CD4-positive, CD25-positive, alpha-beta regulatory T cell (primary cell): ENCODE results near the gene PPP1R15A. TPM values are rescaled to one million over a fixed set of nuclear protein-coding genes. Genes with fewer than 3 reads are reported as not detected.
"Not testable (repeated sequence)": the region's sequence is repeated elsewhere in the genome, so short reads cannot be mapped to it uniquely, and the experiment has no call there.

Source experiments
- ATAC-seq, 2 donors: fragments of 150-1000 bp; cut with Tn5 transposase; one replicate each; pipeline ENCODE4 v1.10.0; 2021; ENCODE audit warnings: low read depth in 2 of 2, moderate number of reproducible peaks in 2 of 2, moderate library complexity in 1 of 2
- DNase-seq, 3 donors: peaks; one replicate each; pipeline versions ENCODE4 v3.0.0 to v3.0.0-alpha.2; 2012 to 2022; ENCODE audit warnings: mixed read lengths in 1 of 3
- H3K27ac ChIP-seq: one replicate; pipeline ENCODE4 v1.7.0; 2013; ENCODE audit warnings: mild to moderate bottlenecking, low read length; ENCODE audit not compliant: insufficient read depth, poor library complexity, severe bottlenecking
- H3K27me3 ChIP-seq: one replicate; pipeline ENCODE4 v1.7.0; 2013; ENCODE audit warnings: low read length; ENCODE audit not compliant: control insufficient read depth, insufficient read depth
- H3K36me3 ChIP-seq: one replicate; pipeline ENCODE4 v1.7.0; 2013; ENCODE audit warnings: mild to moderate bottlenecking, low read length, moderate library complexity; ENCODE audit not compliant: control insufficient read depth, insufficient read depth
- H3K4me1 ChIP-seq: 2 replicates; pipeline ENCODE4 v1.7.0; 2013; ENCODE audit warnings: mild to moderate bottlenecking, low read length; ENCODE audit not compliant: insufficient read depth, control insufficient read depth, poor library complexity, severe bottlenecking
- H3K4me3 ChIP-seq: one replicate; pipeline ENCODE4 v1.7.0; 2013; ENCODE audit warnings: low read depth, mild to moderate bottlenecking, low read length, moderate library complexity
- H3K9me3 ChIP-seq, 2 experiments: 1 replicate in 1 of 2; 2 replicates in 1 of 2; pipeline ENCODE4 v1.7.0; 2013; ENCODE audit warnings: low read length in 2 of 2, mild to moderate bottlenecking in 1 of 2, moderate library complexity in 1 of 2; ENCODE audit not compliant: control insufficient read depth in 2 of 2
- H3K27ac Mint-ChIP-seq, 3 donors: one replicate each; pipeline ENCODE4 v1.8.0; 2020 to 2022; ENCODE audit warnings: mild to moderate bottlenecking in 3 of 3, mixed read lengths in 3 of 3, moderate library complexity in 2 of 3
- H3K27me3 Mint-ChIP-seq: one replicate; pipeline ENCODE4 v1.8.0; 2022; ENCODE audit warnings: mild to moderate bottlenecking, mixed read lengths
- H3K36me3 Mint-ChIP-seq: one replicate; pipeline ENCODE4 v1.8.0; 2020; ENCODE audit warnings: mixed read lengths
- H3K4me1 Mint-ChIP-seq, 4 donors: one replicate each; pipeline ENCODE4 v1.8.0; 2020 to 2022; ENCODE audit warnings: mixed read lengths in 4 of 4, mild to moderate bottlenecking in 1 of 4
- H3K4me3 Mint-ChIP-seq, 4 donors: one replicate each; pipeline ENCODE4 v1.8.0; 2020 to 2022; ENCODE audit warnings: mild to moderate bottlenecking in 4 of 4, mixed read lengths in 4 of 4, moderate library complexity in 3 of 4
- H3K9me3 Mint-ChIP-seq, 7 donors: one replicate each; pipeline ENCODE4 v1.8.0; 2020 to 2022; ENCODE audit warnings: mixed read lengths in 7 of 7, mild to moderate bottlenecking in 3 of 7, moderate library complexity in 2 of 7
- polyA plus RNA-seq, 4 donors: library from polyadenylated mRNA; unstranded; fragments of 300-500 nt; fragmentation: Illumina TruSeq; gene quantifications; one replicate each; pipeline ENCODE4 v1.2.3, GENCODE V29; 2021
- total RNA-seq: library from RNA; stranded (reverse); gene quantifications from one replicate; pipeline ENCODE4 v1.2.3, GENCODE V29; 2022

Gene PPP1R15A
- total and polyA plus RNA-seq, 5 donors from 2014 or later, result 39.1 to 840 (median 52.8) TPM

DNA sequence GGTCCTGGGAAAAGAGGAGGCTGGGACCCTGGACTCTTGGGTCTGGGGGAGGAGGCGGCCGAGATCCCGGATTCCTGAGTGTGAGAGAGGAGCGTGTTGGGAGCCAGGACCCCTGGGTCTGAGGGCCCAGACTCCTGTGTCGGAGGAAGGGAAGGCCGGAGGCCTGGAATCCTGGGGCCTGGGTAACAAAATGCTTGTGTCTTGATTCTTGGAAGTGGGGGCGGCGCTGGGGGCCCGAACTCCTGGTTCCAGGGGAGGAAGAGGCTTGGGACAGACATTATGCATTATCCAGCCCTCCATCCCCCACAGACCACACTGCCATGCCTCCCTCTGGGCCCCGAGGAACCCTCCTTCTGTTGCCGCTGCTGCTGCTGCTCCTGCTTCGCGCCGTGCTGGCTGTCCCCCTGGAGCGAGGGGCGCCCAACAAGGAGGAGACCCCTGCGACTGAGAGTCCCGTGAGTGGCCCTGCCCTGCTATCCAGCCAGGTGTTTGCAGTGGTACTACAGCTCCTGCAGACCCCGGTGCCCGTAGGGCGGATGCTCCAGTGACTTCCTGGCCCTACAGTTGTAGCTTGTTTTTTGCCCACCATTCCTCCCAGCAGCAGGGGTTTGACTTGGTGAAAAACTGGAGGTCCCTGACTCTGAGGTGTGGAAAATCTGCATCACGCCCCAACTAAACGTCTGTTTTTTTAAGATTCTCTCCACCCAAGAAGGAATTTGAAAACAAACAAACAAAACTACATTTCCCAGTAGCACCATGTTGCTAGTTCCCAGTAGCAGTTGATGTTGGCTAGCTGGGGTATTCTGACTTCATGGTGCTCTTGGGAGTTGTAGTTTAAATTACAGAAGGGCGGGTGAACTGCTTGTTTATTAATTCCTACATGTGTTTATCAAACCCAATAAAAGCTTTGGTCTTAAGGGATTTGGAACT, 28.5 kb downstream of the PPP1R15A start:
- Histone ChIP-seq H3K36me3 (peaks cover 8% of the 10 kb centered on the region), H3K4me3 (peak overlapping the region; percentile 83), H3K9me3 (no peaks in the 10 kb centered on the region), H3K27me3 (no peaks in the 10 kb centered on the region), H3K27ac (peak overlapping the region; percentile 84), H3K4me1 (peaks cover 22% of the 10 kb centered on the region)
- Mint-ChIP-seq H3K27ac (peak overlapping the region; percentile 96 to 97 (median 96)), H3K4me1 (peaks cover 0 to 45% (median 17%) of the 10 kb centered on the region in 4 donors), H3K4me3 (peak overlapping the region; percentile 91 to 99 (median 96)), H3K27me3 (peaks cover 13% of the 10 kb centered on the region), H3K9me3 (peaks cover 0 to 1% (median 0%) of the 10 kb centered on the region in 7 donors), H3K36me3 (peaks cover 16% of the 10 kb centered on the region)
- DNase-seq, result peak in 1 of 3 donors; percentile 70
- no peak for ATAC-seq

DNA sequence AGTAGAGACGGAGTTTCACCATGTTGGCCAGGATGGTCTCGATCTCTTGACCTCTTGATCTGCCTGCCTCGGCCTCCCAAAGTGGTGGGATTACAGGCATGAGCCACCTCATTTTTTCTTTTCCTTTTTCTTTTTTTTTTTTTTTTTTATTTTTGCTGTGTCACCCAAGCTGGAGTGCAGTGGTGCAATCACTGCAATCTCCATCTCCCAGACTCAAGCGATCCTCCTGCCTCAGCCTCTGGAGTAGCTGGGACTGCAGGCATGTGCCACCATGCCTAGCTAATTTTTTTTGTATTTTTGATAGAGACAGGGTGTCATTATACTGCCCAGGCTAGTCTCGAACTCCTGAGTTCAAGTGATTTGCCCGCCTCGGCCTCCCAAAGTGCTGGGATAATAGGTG, 30.1 kb downstream of the PPP1R15A start:
- not testable (repeated sequence) for ATAC-seq, H3K9me3 ChIP-seq, DNase-seq, H3K27ac ChIP-seq, H3K4me3 ChIP-seq, H3K27me3 ChIP-seq, H3K9me3 Mint-ChIP-seq, H3K27ac Mint-ChIP-seq, H3K27me3 Mint-ChIP-seq
- Mint-ChIP-seq H3K36me3 (peaks cover 20% of the 10 kb centered on the region), H3K4me3 (peak overlapping the region in 3 of 4 donors; percentile 24 to 65 (median 47)), H3K4me1 (peaks cover 0 to 37% (median 17%) of the 10 kb centered on the region in 4 donors)
- Histone ChIP-seq H3K36me3 (peaks cover 16% of the 10 kb centered on the region), H3K4me1 (peaks cover 17% of the 10 kb centered on the region)

DNA sequence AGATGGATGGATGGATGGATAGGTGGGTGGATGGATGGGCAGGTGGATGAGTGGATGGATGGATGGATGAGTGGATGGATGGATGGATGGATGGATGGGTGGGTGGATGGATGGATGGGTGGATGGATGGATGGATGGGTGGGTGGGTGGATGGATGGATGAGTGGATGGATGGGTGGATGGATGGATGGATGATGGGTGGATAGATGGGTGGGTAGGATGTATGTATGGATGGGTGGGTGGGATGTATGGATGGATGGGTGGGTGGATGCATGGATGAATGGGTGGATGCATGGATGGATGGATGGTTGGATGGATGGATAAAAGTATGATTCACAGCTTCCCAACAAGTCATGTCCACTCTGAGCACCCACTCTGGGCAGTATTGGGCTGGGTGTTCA, 31.6 kb downstream of the PPP1R15A start:
- H3K9me3 Mint-ChIP-seq, H3K9me3 ChIP-seq, H3K27ac ChIP-seq, ATAC-seq, DNase-seq, H3K27ac Mint-ChIP-seq, H3K27me3 ChIP-seq, H3K4me3 Mint-ChIP-seq, H3K27me3 Mint-ChIP-seq, H3K4me3 ChIP-seq: not testable (repeated sequence)
- peaks cover 0 to 37% (median 19%) of the 10 kb centered on the region in 4 donors for H3K4me1 Mint-ChIP-seq
- H3K36me3 Mint-ChIP-seq, result peaks cover 25% of the 10 kb centered on the region
- peaks cover 26% of the 10 kb centered on the region for H3K36me3 ChIP-seq
- H3K4me1 ChIP-seq, result peaks cover 17% of the 10 kb centered on the region

DNA sequence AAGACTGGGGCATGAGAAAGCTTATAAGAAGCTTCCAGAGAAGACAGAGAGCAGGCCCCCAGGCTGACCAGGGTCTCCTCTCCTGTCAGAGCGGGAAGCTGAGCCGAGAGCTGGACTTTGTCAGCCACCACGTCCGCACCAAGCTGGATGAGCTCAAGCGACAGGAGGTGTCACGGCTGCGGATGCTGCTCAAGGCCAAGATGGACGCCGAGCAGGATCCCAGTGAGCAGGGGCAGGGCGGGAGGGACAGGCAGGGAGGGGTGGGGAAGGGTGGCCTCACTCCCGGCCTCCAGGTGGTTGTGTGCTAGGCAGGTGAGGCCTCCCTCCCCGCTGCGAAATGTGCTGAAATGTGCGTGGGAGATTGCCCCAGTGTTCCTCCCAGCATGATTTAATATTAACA, 33.4 kb downstream of the PPP1R15A start:
- H3K36me3 ChIP-seq, result peaks cover 38% of the 10 kb centered on the region
- no peak overlapping the region for H3K27ac ChIP-seq
- Mint-ChIP-seq H3K27me3 (no peaks in the 10 kb centered on the region), H3K36me3 (peaks cover 25% of the 10 kb centered on the region), H3K9me3 (no peaks in the 10 kb centered on the region), H3K27ac (no peak overlapping the region), H3K4me3 (no peak overlapping the region), H3K4me1 (peaks cover 0 to 29% (median 14%) of the 10 kb centered on the region in 4 donors)
- no peaks in the 10 kb centered on the region for H3K27me3 ChIP-seq
- DNase-seq, result no peak
- peaks cover 12% of the 10 kb centered on the region for H3K4me1 ChIP-seq
- H3K9me3 ChIP-seq, result no peaks in the 10 kb centered on the region
- no peak for ATAC-seq
- H3K4me3 ChIP-seq, result no peak overlapping the region

DNA sequence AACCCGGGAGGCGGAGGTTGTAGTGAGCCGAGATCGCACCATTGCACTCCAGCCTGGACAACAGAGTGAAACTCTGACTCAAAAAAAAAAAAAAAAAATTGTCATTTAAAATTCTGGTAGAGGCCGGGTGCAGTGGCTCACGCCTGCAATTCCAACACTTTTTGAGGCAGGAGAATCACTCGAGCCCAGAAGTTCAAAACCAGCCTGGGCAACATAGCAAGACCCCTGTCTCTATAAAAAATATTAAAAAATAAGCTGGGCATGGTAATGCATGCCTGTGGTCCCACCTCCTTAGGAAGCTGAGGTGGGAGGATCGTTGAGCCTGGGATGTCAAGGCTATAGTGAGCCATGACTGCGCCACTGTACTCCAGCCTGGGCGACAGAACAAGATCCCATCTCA, 34.1 kb downstream of the PPP1R15A start:
- Mint-ChIP-seq H3K4me1 (peaks cover 0 to 23% (median 10%) of the 10 kb centered on the region in 4 donors), H3K27ac (no peak overlapping the region), H3K9me3 (no peaks in the 10 kb centered on the region), H3K36me3 (peaks cover 20% of the 10 kb centered on the region), H3K27me3 (no peaks in the 10 kb centered on the region), H3K4me3 (no peak overlapping the region)
- DNase-seq (no peak), ATAC-seq (no peak)
- Histone ChIP-seq H3K4me3 (no peak overlapping the region), H3K27me3 (no peaks in the 10 kb centered on the region), H3K36me3 (peaks cover 44% of the 10 kb centered on the region), H3K4me1 (peaks cover 5% of the 10 kb centered on the region), H3K9me3 (no peaks in the 10 kb centered on the region), H3K27ac (no peak overlapping the region)

DNA sequence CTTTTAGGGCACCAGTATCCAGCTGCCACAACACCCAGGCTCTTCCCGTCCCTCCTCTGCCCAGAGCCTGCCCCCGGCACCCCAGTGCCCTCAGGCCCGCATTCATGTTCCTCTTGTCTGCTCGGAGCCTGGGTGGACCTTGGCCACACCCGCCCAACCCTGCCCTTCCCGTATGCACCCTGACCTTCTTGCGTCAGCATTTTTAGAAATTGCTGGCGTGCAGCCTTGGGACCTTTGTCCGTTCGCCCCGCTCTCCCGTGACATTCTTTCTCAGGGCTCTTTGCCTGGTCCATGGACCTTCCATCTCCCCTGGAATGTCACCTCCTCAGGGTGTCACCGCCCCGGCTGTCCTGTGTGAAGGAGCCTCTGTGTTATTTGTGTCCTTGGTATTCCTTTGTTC, 35.5 kb downstream of the PPP1R15A start:
- no peaks in the 10 kb centered on the region for H3K4me1 ChIP-seq
- Mint-ChIP-seq H3K27ac (no peak overlapping the region), H3K27me3 (no peaks in the 10 kb centered on the region), H3K36me3 (peaks cover 27% of the 10 kb centered on the region), H3K4me1 (peaks cover 0 to 11% (median 3%) of the 10 kb centered on the region in 4 donors), H3K9me3 (no peaks in the 10 kb centered on the region), H3K4me3 (no peak overlapping the region)
- H3K27me3 ChIP-seq, result no peaks in the 10 kb centered on the region
- DNase-seq (no peak), ATAC-seq (no peak)
- no peaks in the 10 kb centered on the region for H3K9me3 ChIP-seq
- peaks cover 56% of the 10 kb centered on the region for H3K36me3 ChIP-seq
- no peak overlapping the region for H3K4me3 ChIP-seq
- H3K27ac ChIP-seq, result no peak overlapping the region

DNA sequence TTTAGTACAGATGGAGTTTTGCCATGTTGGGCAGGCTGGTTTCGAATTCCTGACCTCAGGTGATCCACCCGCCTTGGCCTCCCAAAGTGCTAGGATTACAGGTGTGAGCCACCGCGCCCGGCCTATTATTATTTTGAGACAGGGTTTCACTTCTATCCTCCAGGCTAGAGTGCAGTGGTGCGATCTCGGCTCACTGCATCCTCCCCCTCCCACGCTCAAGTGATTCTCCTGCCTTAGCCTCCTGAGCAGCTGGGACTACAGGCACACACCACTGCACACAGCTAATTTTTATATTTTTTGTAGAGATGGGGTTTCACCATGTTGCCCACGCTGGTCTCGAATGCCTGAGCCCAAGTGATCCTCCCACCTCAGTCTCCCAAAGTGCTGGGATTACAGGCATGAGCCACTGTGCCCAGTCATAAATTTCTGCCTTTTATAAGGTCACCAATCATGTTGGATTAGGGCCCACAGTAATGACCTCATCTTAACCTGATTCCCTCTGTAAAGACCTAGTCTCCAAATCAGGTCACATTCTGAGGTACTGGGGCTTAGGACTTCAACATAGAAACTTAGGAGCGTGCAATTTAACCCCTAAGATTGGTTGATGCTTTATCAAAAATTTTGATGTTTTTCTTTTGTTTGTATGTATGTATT, 37.3 kb downstream of the PPP1R15A start:
- not testable (repeated sequence) for H3K9me3 Mint-ChIP-seq, H3K4me1 ChIP-seq, H3K4me3 ChIP-seq, H3K27ac ChIP-seq, H3K27ac Mint-ChIP-seq, DNase-seq, H3K27me3 ChIP-seq, ATAC-seq, H3K4me1 Mint-ChIP-seq, H3K27me3 Mint-ChIP-seq, H3K9me3 ChIP-seq, H3K4me3 Mint-ChIP-seq
- peaks cover 72% of the 10 kb centered on the region for H3K36me3 ChIP-seq
- H3K36me3 Mint-ChIP-seq, result peaks cover 40% of the 10 kb centered on the region
